ENCODE results near the gene CTDSPL. TPM values are rescaled to one million over a fixed set of nuclear protein-coding genes. Genes with fewer than 3 reads are reported as not detected.

Gene CTDSPL
- total and polyA plus RNA-seq, 2 donors from 2014 or later, result 55.9 to 78.3 TPM

- Histone ChIP-seq H3K9me3 (ENCODE audit: control insufficient read depth in 2 of 3, insufficient read depth in 1 of 3, low read length in 3 of 3) (no peaks in the 10 kb centered on the region), H3K9ac (ENCODE audit: low read length in 3 of 3) (no peak overlapping the region), H3K4me3 (ENCODE audit: low read length in 3 of 3) (no peak overlapping the region), H3K27me3 (ENCODE audit: control insufficient read depth, insufficient read depth, low read length) (no peaks in the 10 kb centered on the region), H3K4me1 (ENCODE audit: control insufficient read depth in 2 of 3, insufficient read depth in 2 of 3, low read depth in 1 of 3, low read length in 3 of 3) (peaks cover 0 to 12% (median 0%) of the 10 kb centered on the region in 3 donors), H3K36me3 (ENCODE audit: control insufficient read depth in 2 of 3, insufficient read depth in 3 of 3, low read length in 3 of 3) (no peaks in the 10 kb centered on the region), H3K27ac (ENCODE audit: low read depth in 2 of 2, low read length in 2 of 2) (no peak overlapping the region)
- intact Hi-C loops (cut with DNase I), result no loop called here
- no peak for TF ChIP-seq CTCF (IDR thresholded peaks at IDR 0.05; ENCODE audit: borderline replicate concordance, extremely low read depth, insufficient read depth)
- DNase-seq (peak in 1 of 5 donors; percentile 41), FAIRE-seq (no peak)
Measured at GRCh38 chr3:37992271-37993066, 130.8 kb downstream of the CTDSPL start.

- DNase-seq (no peak), FAIRE-seq (no peak)
- Histone ChIP-seq H3K4me1 (ENCODE audit: control insufficient read depth in 2 of 3, insufficient read depth in 2 of 3, low read depth in 1 of 3, low read length in 3 of 3) (peaks cover 0 to 13% (median 1%) of the 10 kb centered on the region in 3 donors), H3K36me3 (ENCODE audit: control insufficient read depth in 2 of 3, insufficient read depth in 3 of 3, low read length in 3 of 3) (no peaks in the 10 kb centered on the region), H3K9me3 (ENCODE audit: control insufficient read depth in 2 of 3, insufficient read depth in 1 of 3, low read length in 3 of 3) (no peaks in the 10 kb centered on the region), H3K27ac (ENCODE audit: low read depth in 2 of 2, low read length in 2 of 2) (no peak overlapping the region), H3K27me3 (ENCODE audit: control insufficient read depth, insufficient read depth, low read length) (no peaks in the 10 kb centered on the region), H3K9ac (ENCODE audit: low read length in 3 of 3) (no peak overlapping the region), H3K4me3 (ENCODE audit: low read length in 3 of 3) (no peak overlapping the region)
- no peak for TF ChIP-seq CTCF (IDR thresholded peaks at IDR 0.05; ENCODE audit: borderline replicate concordance, extremely low read depth, insufficient read depth)
- intact Hi-C loops (cut with DNase I), result no loop called here
Measured at GRCh38 chr3:37993067-37993455, 131.4 kb downstream of the CTDSPL start.

- H3K9me3 ChIP-seq (ENCODE audit: control insufficient read depth in 2 of 3, insufficient read depth in 1 of 3, low read length in 3 of 3), result no peaks in the 10 kb centered on the region
- intact Hi-C loops (cut with DNase I), result no loop called here
- H3K27me3 ChIP-seq (ENCODE audit: control insufficient read depth, insufficient read depth, low read length), result no peaks in the 10 kb centered on the region
- peaks cover 0 to 17% (median 5%) of the 10 kb centered on the region in 3 donors for H3K4me1 ChIP-seq (ENCODE audit: control insufficient read depth in 2 of 3, insufficient read depth in 2 of 3, low read depth in 1 of 3, low read length in 3 of 3)
- FAIRE-seq (no peak), DNase-seq (no peak)
- TF ChIP-seq CTCF (IDR thresholded peaks at IDR 0.05; ENCODE audit: borderline replicate concordance, extremely low read depth, insufficient read depth), result no peak
- peak overlapping the region in 2 of 3 donors; percentile 76 to 78 for H3K9ac ChIP-seq (ENCODE audit: low read length in 3 of 3)
- peak overlapping the region; percentile 69 to 81 (median 72) for H3K4me3 ChIP-seq (ENCODE audit: low read length in 3 of 3)
- H3K27ac ChIP-seq (ENCODE audit: low read depth in 2 of 2, low read length in 2 of 2), result peak overlapping the region in 1 of 2 donors; percentile 40
- no peaks in the 10 kb centered on the region for H3K36me3 ChIP-seq (ENCODE audit: control insufficient read depth in 2 of 3, insufficient read depth in 3 of 3, low read length in 3 of 3)
Measured at GRCh38 chr3:37993460-37993819, 131.8 kb downstream of the CTDSPL start.

Measured in kidney (tissue), 14 donors.